GM19035 (cell line): ENCODE data around the gene IGFBP3.
"Not testable (repeated sequence)": the region's sequence is repeated elsewhere in the genome, so short reads cannot be mapped to it uniquely, and the experiment has no call there.

Experiments
- ATAC-seq: cut with Tn5 transposase; IDR thresholded peaks from one replicate; pipeline ENCODE4 v1.9.1; 2021; ENCODE audit not compliant: unreplicated experiment

IGFBP3 gene, protein sequence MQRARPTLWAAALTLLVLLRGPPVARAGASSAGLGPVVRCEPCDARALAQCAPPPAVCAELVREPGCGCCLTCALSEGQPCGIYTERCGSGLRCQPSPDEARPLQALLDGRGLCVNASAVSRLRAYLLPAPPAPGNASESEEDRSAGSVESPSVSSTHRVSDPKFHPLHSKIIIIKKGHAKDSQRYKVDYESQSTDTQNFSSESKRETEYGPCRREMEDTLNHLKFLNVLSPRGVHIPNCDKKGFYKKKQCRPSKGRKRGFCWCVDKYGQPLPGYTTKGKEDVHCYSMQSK

DNA sequence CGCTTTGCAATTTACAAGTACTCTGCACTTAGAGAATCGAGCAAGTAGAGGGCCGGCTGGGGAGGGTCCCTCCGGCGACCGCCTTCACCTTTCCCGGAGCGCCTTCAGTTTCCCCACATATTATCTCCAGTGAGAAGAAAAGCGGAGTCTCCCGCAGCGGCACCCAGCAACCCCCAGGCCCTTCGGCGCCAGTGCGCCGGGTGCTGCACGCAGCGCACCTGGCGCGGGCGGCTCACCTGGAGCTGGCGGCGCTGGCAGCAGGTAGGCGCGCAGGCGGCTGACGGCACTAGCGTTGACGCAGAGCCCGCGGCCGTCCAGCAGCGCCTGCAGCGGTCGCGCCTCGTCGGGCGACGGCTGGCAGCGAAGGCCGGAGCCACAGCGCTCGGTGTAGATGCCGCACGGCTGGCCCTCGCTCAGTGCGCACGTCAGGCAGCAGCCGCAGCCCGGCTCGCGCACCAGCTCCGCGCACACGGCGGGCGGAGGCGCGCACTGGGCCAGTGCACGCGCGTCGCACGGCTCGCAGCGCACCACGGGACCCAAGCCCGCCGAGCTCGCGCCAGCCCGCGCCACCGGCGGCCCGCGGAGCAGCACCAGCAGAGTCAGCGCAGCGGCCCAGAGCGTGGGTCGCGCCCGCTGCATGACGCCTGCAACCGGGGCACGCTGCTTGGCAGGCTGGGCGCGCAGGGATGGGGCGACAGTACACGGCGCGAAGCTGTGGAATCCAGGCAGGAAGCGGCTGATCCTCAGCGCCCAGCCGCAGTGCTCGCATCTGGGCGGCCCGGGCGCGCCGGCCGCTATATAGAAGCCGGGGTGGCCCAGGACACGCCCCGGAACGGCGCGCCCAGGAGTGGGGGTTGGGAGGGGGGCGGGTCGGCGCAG lies at the start of gene IGFBP3:
Gene IGFBP3, minus strand, starts transcription at position 771 of the 879 bp plus-strand sequence. Its CDS starts 132 bp downstream, at position 639.
- no peak for ATAC-seq

DNA sequence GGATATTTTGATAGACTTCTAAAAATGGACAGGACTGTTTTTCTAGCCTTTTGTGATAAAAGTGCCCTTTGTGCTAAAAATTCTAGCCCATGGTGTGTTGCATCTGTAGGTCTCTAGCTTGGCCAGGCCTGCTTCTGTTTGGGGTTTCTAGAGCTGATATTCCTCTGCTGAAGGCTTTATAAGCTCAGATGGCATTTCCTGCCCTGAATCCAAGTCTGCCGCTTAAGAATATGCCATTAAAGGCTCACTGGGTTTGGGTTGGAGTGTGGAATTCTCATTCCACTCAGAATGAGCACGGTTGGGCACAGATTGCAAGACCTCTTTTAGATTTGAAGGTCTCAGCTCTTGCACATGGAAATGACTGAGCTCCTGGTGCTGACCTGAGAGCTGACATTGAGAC lies 49.4 kb upstream of the IGFBP3 start:
- ATAC-seq = no peak

DNA sequence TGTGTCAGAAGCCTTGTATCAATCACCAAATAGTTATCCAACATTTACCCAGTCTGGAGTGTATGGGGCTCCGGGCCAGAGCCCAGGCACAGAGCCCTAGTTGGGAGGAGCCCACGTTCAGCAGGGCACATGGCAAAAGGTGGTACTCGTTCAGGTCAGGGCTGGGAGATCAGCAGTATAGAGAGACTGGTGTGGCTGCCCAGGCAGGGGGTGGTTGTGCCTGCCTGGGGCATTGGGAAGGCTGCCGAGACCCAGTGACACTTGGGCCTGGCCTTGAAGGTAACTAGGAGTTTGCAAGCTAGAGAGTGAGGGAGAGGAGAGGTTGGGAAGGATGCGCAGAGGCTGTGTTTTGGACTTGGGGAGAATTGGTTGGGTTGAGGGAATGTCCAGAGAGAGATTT lies 48.9 kb upstream of the IGFBP3 start:
- ATAC-seq = no peak

DNA sequence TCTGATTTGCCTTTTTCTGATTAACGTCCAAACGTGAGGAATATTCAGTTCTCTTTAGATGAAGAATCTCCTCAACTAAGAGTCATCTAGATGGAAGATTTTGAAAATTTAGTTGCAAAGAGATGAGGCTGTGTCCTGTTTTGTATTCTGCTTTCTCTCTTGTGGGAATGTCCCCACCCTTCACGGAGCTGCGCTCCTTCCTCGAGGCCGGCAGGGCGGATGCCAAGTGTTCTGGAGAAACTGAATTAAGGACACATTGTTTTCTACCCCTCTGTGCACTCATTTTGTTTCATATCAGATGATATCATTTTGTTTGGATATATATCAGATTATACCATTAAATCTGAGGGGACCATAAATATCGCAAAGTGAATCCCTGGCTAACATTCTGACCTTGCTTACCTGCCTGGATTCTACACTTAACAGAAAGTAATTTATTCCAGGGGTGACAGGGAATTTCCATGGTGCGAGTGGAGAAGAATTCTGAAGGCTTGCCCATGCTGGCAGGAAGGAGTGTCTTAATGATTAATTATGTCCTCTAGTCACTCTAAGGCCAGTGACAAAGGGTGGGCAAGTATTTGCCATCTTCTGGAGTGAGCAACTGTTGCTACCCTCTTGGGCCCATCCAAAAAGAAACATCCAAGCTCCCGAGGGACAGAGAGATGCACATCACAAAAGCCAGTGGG lies 47.9 kb upstream of the IGFBP3 start:
- ATAC-seq = no peak

DNA sequence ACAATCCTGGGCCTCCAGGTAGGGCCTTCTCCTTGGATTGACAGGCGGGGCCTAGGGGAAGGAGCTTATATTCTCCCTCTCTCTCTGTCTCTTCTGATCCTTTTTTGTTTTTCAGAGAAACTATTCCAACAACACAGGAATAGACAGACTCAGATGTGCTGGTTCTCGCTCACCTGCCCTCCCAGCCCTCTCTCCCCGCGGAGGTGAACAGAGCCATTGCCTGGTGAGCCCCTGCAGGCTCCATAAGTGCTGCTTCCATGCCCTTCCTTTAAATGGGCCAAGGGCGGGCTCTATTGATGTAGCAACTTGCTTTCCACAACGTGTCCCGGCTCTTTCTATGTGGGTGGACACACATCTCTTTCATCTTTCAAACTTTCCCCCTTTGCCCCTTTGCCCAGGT lies 47.2 kb upstream of the IGFBP3 start:
- ATAC-seq = no peak

DNA sequence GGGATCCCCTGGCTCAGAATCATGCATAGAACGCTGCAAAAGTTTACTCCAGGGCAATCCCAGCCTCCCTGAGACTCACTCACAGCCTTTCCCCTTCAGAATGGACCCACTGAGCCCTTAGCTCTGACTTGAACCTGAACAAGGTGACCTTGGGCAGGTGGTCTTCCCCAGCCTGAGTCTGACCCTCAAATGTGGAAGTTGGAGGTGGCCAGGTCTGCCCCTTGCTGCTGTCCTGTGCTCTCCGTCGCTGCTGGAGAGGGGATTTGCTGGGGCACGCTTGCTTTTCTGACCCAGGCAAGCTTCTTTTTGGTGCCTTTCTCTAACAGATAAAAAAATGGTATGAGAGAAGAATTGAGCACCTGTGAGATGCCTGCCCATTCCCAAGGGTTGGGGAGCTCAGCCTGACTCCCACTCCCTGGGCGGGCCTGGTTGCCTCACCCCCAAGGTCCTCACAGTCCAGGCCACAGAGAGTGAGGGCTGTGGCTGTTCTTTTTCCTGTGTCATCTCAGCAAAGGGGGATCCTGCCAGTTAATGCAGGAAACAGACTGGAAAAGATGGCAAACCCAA lies 46.6 kb upstream of the IGFBP3 start:
- ATAC-seq = no peak

DNA sequence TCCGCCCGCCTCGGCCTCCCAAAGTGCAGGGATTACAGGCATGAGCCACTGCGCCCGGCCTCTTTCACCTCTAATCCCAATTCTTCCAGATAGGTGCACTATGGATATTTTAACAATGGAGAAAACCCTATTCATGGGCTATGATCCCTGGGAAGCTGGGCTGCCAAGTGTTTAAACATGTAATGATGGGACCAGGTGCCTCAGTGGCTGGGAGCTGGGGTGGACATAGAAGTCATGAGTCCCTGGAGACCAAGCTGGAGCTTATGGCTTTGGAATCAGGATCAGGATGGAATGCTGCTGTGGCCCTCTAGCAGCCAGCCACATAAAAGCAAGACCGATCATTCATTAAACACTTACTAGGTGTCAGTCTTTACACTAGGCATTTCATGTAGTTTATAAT lies 41.8 kb upstream of the IGFBP3 start:
- ATAC-seq = no peak

DNA sequence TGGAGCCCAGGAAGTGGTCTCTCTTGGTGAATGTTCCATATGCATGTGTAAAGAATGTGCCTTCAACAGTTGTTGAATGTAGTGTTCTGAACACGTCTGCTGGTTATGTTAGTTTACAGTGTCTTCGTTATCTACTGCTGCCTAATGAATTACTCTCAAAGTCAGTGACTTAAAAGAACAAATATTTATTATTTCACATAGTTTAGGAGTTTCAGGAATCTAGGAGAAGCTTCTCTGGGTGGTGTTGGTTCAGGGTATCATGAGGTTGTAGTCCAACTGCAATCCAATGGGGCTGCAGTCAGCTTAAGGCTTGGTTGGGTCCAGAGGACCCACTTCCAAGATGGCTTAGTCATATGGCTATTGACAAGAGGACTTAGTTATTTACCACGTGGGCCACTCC lies 36.6 kb upstream of the IGFBP3 start:
- no peak for ATAC-seq

DNA sequence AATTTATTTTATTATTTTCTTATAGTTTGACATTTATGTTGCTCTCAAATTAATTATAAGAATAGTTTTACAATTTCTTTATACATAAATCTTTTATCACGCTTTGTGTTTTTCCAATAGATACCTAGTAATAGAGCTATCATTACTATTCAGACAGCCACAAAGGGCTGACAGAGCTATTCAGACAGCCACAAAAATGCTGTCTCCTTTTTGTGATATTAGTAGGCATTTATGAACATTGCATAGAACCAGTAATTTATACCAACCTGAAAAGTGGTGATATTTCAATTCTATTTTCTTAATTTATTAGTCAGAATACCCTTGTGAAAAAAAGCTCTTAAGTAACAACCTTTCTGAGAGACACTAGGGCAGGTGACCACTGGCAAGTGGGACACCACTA lies 34.2 kb upstream of the IGFBP3 start:
- ATAC-seq = no peak

DNA sequence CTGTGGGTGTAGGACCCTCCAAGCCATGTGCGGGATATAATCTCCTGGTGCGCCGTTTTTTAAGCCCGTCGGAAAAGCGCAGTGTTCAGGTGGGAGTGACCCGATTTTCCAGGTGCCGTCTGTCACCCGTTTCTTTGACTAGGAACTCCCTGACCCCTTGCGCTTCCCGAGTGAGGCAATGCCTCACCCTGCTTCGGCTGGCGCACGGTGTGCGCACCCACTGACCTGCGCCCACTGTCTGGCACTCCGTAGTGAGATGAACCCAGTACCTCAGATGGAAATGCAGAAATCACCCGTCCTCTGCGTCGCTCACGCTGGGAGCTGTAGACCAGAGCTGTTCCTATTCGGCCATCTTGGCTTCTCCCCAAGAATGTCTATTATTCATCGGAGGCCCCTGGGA lies 32.0 kb upstream of the IGFBP3 start:
- not testable (repeated sequence) for ATAC-seq

DNA sequence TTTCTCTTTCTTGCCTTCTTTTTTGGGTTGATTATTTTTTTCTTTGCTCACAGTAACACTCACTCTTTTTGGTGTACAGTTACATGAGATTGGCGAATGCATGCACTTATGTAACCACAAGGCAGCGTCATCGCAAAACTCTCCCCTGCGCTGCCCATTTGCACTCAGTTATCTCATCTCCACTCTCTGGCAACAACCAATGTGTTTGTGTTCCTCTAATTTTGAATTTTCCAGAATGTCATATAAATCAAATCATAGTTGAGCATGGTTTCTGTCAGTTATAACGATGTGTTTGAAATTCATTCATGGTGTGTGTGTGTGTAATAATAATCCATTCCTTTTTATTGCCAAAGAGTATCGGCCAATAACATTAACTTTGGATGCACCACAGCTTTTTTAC lies 23.0 kb upstream of the IGFBP3 start:
- no peak for ATAC-seq

DNA sequence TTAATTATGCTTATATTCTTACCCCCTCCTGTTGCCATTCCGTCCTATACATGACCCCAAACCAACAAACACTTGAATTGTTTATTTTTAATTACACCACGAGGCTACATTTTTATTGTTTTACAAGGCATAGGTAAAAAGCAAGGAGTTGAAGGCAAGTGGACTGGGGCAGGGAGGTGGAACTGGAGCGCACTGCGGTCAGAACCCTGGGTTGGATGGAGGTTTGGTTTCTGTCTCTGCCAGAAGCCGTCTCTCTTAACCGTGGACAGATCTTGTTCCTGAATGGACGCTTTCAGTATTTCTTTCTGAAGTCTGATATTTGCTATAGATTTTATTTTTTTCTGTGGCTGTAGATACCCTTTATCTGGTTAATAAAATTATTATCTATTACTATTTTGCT lies 19.9 kb upstream of the IGFBP3 start:
- ATAC-seq = no peak

DNA sequence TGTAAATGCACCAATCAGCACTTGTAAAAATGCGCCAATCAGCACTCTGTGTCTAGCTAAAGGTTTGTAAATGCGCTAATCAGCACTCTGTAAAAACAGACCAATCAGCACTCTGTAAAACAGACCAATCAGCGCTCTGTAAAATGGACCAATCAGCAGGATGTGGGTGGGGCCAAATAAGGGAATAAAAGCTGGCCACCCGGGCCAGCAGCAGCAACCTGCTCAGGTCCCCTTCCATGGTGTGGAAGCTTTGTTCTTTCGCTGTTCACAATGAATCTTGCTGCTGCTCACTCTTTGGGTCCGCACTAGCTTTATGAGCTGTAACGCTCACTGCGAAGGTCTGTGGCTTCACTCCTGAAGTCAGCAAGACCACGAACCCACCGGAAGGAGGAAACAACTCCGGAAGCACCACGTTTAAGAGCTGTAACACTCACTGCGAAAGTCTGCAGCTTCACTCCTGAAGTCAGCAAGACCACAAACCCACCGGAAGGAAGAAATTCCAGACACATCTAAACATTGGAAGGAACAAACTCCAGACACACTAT lies 19.2 kb upstream of the IGFBP3 start:
- ATAC-seq = not testable (repeated sequence)

DNA sequence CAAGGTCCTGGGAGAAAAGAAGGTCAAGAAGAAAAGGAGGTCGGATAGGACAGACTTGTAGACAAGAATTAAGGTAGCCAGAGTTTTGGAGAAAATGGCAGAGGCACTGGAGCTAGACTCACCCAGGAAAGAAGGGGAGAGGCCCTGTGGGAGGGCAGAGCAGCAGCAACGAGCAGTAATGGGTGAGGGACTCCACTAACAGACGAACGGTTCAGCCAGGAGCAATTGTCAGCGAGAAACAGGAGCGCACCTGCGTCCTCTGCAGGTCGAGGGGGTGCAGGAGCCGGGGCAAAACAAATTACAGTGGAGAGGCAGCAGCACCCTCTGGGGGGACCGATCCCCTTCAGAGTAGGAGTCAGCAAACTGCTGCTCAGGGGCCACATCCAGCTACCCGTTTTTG lies 18.5 kb upstream of the IGFBP3 start:
- no peak for ATAC-seq

DNA sequence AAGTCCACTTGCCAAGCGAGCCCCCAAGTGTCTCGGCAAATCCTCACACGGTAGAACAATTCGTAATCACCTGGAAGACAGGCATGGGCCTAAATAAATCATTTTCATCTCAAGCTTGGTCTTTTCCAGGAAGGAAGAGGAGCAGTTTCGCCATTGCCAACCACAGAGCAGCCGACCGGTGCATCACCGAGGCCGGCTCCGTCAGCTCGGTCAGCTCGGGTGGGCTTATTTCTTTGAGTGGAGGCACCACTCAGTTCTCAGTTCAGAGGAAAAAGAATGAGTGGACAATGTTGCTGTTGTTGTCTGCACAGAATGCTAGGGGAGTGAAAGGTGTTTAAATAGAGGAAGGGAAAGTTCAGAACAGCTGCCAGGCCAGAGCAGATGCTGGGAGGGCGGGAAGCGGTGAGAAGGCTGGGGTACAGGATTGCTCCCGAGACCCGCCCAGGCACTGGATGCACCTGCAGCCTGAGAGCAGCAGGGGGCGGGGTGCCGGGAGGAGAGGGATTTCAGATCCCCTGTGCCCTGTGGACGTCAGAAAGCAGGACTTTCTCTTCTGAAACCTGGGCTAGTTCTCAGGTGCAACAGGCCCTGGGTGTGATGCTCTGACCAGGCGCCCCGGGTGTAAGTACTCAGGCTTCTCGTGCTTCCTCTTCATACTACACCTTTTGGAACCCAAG lies 17.7 kb upstream of the IGFBP3 start:
- no peak for ATAC-seq

DNA sequence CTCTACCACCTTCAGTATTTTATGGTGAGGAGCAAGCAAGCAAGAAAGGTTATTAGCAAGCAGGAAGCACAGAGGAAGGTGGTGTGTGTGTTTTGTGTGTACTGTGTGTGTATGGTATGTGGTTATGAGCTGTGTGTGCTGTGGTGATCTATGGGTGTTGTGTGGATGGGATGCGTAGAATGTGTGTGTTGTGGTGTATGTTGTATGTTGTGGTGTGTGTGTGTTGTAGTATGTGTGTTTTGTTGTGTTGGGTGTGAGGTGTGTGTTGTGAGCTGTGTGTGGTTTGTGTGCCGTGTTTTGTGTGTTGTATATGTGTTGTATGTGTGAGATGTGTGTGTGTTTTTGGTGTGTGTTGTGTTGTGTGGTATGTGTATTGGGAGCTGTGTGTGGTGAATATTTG lies 16.8 kb upstream of the IGFBP3 start:
- ATAC-seq = no peak

DNA sequence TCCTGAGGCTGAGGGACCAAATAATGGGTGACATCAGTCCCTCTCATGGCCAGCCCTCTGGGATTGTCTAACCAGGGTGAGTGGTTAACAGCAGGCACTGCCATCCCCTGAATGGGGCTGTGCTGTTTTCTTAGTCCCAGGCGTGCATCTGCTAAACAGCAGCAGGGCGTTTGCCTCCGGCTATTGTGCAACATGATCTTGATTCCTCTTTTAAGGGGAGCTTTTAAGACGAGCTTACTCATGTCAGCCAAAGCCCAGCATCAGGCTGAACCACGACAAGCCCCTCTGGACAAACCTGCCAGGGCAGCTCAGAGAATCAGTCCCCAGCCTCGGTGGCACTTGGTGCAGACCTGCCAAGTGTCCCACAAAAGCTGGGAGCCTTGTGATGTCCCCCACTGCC lies 16.2 kb upstream of the IGFBP3 start:
- ATAC-seq = no peak

DNA sequence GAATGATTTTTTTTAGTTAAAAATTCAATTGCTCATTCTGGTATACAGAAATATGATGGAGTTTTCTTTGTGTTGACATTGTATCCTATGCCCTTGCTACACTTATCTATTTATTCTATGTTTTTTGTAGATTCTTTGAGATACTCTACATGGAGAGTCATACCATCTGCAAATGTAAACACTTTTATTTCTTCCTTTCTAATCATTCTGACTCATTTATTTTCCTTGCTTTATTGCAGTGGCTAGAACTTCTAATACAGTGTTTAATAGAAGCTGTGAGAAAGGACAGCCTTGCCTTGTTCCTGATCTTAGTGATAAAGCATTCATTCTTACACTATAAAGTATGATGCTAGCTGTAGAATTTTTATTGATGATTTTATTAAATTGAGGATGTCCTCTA lies 9.9 kb upstream of the IGFBP3 start:
- no peak for ATAC-seq

DNA sequence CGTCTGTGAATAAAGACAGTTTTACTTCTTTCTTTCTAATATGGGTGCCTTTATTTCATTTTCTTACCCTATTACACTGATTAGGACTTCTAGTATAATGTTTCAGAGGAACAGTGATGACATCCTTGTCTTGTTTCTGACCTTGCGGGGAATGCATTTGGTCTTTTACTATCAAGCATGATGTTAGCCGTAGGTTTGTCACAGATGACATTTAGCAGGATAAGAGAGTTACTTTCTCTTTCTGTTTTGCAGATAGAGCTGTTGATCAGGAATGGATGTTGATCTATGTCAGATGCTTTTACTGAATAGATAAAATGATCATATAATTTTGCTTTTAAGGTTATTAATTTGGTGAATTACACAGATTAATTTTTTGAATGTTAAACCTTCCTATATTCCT lies 6.6 kb upstream of the IGFBP3 start:
- ATAC-seq = no peak

DNA sequence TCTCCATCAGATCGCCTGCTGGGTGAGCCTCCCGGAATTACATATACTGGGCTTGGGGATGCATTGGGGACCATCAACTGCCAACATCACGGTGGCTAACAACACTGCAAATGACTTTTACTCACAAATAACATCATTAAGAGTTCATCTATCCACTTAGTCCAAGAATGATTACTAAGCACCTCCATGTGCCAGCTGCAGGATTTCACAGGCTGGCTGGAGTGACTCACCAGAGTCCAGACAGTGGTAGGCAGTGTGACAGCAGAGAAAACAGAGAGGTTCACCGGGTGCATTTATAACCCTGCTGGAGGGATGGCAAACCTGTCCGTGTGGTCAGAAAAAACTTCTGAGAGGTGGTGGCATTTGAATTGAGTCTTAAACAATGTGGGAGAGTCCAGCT lies 3.2 kb upstream of the IGFBP3 start:
- no peak for ATAC-seq

DNA sequence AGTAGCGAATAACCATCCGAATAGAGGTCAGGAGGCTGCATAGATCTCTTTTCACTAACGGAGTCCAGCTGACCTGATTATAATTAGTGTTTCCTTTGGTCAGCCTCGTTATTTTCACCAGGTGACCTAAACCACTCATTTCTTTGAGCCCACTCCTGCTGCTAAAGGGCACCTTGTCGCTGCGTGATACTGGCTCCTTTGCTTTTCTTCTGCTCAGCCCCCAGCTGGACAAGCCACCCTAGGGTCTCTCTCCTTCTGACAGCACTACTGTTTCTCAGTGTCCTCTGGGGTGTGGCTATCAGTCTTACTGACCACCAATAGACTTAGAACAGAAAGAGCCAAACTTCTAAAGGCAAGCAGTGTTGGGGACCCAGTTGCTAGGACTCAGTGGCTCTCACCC lies 2.7 kb upstream of the IGFBP3 start:
- ATAC-seq = no peak
